Subcutaneous adipose tissue (tissue), 4 donors: ENCODE data around the gene RTL5. TPM values are rescaled to one million over a fixed set of nuclear protein-coding genes. Genes with fewer than 3 reads are reported as not detected.

Source experiments
- total RNA-seq, 4 donors: library from RNA; depleted of rRNA; stranded (reverse); fragments of >200 nt; gene quantifications; one replicate each; pipeline ENCODE4 v1.1.0, GENCODE V29; 2016
- TF ChIP-seq, protein P1 (sequence below): fragments of 450-650 bp; IDR thresholded peaks from one replicate; pipeline ENCODE4 v1.5.1; 2016; ENCODE audit warnings: low read depth, mild to moderate bottlenecking, control low read depth, antibody characterized with exemption, moderate library complexity

Gene RTL5
- total RNA-seq, 4 donors from 2014 or later: 4.1 to 7.5 (median 6.1) TPM

DNA sequence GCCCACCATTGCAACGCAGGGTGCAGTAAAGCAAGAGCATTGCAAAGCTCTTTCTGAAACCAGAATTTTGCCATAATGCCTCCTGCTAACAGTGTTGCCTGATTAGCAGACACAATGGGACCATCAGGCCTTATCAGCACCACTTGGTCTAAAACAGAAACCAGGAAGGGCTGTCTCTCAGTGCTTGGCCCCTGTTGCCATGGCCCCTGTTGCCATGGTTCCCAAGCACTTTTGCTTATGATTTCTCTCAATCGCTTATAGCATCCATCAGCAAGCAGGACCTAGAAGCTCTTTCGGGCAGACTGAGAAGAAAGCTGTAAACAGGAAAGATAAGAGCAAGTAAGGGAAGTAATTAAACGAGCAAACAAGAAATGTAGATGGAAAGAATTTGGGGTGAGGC lies 36.8 kb downstream of the RTL5 start:
- TF ChIP-seq, protein P1, sequence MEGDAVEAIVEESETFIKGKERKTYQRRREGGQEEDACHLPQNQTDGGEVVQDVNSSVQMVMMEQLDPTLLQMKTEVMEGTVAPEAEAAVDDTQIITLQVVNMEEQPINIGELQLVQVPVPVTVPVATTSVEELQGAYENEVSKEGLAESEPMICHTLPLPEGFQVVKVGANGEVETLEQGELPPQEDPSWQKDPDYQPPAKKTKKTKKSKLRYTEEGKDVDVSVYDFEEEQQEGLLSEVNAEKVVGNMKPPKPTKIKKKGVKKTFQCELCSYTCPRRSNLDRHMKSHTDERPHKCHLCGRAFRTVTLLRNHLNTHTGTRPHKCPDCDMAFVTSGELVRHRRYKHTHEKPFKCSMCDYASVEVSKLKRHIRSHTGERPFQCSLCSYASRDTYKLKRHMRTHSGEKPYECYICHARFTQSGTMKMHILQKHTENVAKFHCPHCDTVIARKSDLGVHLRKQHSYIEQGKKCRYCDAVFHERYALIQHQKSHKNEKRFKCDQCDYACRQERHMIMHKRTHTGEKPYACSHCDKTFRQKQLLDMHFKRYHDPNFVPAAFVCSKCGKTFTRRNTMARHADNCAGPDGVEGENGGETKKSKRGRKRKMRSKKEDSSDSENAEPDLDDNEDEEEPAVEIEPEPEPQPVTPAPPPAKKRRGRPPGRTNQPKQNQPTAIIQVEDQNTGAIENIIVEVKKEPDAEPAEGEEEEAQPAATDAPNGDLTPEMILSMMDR: no peak

GRCh38 chrX:72089254-72089653 lies 42.5 kb downstream of the RTL5 start:
- TF ChIP-seq, protein P1: no peak

- TF ChIP-seq, protein P1: no peak
Observed at GRCh38 chrX:72088761-72089160, 43.0 kb downstream of the RTL5 start.

DNA sequence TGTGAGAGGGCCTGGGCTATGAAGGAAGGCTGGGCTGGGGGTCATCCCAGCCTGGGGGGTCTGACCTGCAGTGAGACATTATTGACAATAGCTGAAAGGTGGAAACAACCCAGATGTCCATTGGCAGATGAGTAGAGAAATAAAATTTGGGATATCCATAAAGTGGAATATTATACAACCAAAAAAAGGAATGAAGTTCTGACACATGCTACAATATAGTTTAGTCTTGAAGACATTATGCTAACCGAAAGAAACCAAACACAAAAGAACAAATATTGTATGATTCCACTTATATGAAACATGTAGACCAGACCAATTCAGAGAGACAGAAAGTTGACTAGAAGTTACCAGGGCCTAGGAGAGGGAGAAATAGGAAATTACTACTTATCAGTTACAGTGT lies 44.7 kb downstream of the RTL5 start:
- TF ChIP-seq, protein P1: no peak

- TF ChIP-seq, protein P1: no peak
Observed at GRCh38 chrX:72084114-72084513, 47.6 kb downstream of the RTL5 start.

- TF ChIP-seq, protein P1: no peak
Observed at GRCh38 chrX:72083291-72083690, 48.4 kb downstream of the RTL5 start.

- TF ChIP-seq, protein P1: no peak
Observed at GRCh38 chrX:72081605-72082320, 50.0 kb downstream of the RTL5 start.
